ENCODE measurements around the gene C10orf90.

Gene C10orf90

DNA sequence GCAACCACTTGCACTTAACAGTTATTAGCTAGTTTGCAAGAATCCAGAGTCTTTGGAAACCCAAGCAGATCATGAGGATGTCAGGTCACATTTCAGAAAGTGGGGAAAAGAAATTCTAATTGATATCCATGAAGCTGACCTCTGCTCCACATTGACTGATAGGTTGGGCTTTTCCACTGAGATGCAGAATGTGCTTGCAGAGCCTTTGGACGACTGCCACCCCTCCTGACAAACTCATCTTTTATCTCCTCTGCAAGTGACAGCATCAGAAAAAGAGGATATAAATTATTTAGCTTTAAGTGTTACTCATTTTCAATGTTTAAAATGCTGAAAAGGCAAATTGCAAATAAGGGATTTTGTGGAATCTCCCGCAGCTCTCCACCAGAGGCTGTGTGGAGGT lies 75.3 kb downstream of the C10orf90 start:
- in situ Hi-C loops (cut with MboI; ENCODE audit: low pct_unique_long_range_greater_than_20kb, low sequenced_read_pairs), result no loop called here

DNA sequence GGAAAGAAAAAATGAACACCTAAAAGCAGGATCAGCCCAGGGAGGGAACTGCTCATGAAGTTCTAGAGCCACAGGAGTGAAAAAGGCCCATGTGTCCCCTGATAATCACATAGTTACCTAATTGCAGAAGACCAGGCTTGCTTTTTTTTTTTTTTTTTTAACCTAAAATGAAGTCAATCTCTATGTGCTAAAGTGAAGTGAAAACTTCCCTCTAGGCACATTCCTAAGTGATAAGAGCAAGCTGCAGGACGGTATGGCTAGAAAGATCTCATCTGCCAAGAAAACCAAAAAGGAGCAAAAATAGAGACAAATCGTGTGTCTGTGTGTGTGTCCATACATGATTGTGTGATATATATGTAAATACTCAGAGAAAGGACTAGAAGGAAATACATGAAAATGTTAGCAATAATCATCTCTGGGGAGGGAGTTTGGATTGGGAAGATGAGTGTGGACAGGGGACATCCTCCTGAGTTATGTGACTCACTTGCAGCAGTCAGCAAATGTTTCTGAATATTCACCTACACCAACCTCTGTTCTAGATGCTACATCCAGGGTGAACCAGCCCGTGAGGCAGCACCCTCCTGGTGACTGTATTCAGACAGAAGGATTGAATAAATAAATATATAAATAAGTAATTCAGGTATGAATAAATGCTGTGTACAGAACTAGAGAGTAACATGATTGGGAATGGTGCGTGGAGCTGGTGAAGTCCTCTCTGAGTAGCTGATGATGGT lies 76.4 kb downstream of the C10orf90 start:
- DNase-seq, result no peak
- in situ Hi-C loops (cut with MboI; ENCODE audit: low pct_unique_long_range_greater_than_20kb, low sequenced_read_pairs), result no loop called here

More for the DNA sequence above, 75.3 kb downstream of the C10orf90 start:
- DNase-seq, result no peak

DNA sequence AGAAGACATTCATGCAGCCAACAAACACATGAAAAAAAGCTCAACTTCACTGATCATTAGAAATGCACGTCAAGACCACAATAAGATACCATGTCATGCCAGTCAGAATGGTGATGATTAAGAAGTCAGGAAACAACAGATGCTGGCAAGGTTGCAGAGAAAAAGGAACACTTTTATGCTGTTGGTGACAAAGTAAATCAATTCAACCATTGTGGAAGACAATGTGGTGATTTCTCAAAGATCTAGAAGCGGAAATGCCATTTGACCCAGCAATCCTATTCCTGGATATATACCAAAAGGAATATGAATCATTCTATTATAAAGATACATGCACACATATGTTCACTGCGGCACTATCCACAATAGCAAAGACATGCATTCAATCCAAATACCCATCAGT lies 77.6 kb downstream of the C10orf90 start:
- no peak for DNase-seq
- in situ Hi-C loops (cut with MboI; ENCODE audit: low pct_unique_long_range_greater_than_20kb, low sequenced_read_pairs), result no loop called here

DNA sequence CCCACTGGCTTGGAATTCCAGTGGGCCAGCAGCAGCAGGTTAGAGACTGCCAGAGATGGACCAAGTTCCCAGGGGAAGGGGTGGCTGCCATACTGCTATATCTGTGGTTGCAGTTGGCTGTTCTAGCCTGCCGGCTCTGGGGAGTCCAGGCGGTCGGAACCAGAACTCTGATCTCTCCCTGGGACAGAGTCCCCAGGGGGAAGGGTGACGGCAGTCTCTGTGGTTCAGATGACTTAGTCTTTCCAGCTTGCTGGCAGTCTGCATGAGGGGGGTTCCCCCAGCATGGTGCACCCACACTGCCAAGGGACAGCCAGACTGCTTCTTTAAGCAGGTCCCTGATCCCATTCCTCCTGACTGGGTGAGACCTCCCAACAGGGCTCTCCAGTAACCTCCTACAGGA lies 82.5 kb downstream of the C10orf90 start:
- in situ Hi-C loops (cut with MboI; ENCODE audit: low pct_unique_long_range_greater_than_20kb, low sequenced_read_pairs), result no loop called here
- no peak for DNase-seq

DNA sequence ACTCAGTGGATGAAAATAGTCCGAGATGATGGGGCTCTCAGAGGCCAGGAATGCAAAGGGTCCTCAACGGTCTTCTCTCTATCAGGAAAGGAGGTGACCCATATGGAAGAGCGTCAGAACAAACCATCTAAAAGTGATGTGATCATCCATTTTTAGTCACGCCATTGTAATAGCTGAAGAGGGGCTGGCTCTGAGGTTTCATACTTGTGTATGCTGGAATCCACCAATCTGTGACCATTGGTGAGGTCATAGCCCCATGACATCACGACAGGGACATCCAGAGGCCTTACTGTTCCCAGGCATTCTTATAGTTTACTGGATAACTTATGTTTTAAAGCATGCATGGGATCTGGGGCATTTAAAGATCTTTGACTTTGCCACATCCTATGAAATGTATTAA lies 83.6 kb downstream of the C10orf90 start:
- in situ Hi-C loops (cut with MboI; ENCODE audit: low pct_unique_long_range_greater_than_20kb, low sequenced_read_pairs), result no loop called here
- no peak for DNase-seq

DNA sequence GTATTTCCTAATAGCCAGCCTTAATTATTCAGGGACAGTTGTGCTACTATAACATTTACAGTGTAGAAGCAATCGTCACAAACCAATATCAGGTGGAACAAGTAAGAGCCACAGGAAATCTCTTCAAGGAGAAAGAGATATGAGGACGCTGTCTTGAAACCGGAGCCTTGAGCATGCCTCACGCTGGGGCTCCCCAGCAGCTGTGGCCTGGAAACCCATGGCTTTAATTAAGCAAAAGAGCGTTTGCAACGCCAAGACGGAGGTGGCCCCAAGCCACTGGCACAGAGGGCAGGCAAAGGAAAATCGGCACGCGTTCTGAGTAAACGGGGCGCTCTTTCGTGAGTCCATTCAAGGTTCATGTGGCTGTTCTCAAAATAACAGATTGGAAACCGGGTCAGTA lies 84.4 kb downstream of the C10orf90 start:
- DNase-seq, result no peak
- in situ Hi-C loops (cut with MboI; ENCODE audit: low pct_unique_long_range_greater_than_20kb, low sequenced_read_pairs), result no loop called here

DNA sequence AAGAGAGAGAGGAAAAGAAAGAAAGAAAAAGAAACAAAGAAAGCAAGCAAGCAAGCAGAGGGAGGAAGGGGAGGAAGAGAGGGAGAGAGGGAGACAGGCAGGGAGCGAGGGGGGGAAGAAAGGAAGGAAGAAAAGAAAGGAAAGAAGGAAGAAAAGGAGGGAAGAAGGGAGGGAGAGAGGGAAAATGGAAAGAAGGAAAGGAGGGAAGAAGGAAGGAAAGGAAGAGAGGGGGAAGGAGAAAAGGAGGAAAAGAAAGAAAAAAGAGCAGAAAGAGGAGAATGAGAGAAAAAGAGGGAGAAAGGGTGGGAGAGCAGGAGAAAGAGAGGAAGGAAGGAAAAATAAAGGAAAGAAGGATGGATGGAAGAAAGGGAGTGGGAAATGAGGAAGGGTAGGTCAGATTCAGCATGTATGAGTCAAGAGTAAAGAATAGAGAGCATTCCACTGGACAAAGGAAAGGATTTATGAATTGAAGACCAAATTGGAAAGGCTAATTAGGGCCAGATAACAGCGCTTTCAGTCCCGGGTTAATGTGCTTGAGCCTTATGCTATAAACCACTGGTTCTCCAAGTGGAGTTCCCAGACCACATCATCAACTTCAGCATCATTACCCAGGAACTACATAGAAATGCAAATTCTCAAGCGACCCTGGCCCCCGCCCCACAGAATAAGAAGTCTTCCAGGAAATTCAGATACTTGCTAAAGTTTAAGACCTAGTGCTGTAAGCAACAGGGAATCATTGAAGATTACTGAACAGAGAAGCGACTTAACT lies 85.1 kb downstream of the C10orf90 start:
- in situ Hi-C loops (cut with MboI; ENCODE audit: low pct_unique_long_range_greater_than_20kb, low sequenced_read_pairs), result no loop called here
- no peak for DNase-seq

DNA sequence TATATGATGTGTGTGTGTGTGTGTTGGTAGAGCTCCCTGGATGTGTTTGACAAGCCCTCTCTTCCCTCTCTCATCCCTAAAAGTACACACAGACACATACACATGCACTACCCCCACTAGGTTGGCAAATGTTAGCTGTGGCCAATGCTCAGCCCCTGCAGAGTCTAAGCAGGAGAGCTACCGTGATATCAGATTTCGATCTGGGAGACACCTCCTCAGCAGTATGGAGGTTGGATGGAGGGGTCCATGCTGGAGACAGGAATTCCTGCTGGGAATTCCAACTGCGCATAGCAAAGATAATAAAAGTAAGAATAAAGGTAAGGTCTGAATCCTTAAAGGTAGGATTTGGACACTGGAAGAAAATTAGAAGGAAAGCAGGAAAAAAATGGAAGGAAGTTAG lies 85.7 kb downstream of the C10orf90 start:
- in situ Hi-C loops (cut with MboI; ENCODE audit: low pct_unique_long_range_greater_than_20kb, low sequenced_read_pairs), result no loop called here
- DNase-seq, result no peak

DNA sequence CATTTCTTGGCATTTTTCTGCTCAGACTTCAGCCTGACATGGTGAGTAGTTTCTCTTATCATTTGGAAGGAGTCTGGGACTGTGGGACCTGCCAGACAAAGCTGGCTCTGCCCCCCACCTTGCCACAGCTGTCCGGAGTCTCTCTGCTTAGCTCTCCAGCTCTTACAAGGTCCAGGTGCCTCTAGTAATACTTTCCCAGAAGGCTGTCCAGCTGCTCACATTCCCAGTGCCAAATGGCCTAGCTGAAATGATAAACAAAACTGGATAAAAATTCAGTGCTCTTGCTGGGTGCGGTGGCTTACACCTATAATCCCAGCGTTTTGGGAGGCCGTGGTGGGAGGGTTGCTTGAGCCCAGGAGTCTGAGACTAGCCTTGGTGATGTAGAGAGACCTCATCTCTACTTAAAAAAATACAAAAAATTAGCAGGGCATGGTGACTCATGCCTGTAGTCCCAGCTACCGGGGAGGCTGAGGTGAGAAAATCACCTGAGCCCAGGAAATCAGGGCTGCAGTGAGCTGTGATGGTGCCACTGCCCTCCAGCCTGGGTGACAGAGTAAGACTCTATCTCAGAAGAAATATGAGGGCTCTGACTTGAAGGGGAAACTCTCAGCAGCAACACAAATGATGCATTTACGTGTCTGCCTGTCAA lies 86.8 kb downstream of the C10orf90 start:
- no peak for DNase-seq
- in situ Hi-C loops (cut with MboI; ENCODE audit: low pct_unique_long_range_greater_than_20kb, low sequenced_read_pairs), result no loop called here

DNA sequence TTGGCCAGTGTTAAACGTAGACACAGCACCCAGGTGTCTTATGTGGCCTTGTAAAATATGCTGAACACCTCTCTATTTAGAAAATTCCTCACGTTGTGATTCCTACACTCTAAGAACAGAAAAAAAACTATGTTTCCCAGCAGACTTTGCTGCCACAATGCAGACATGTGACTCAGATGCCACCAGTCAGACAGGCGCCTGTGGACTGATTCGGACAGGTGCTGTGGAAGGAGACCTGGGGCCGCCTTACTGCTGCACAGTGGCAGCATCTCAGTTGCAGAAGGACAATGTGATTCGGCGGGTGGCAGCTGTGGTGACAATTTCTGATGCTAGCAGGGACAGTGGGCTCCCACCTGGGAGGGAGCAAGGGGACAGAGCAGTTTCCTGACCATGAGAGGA lies 88.8 kb downstream of the C10orf90 start:
- no peak for DNase-seq
- in situ Hi-C loops (cut with MboI; ENCODE audit: low pct_unique_long_range_greater_than_20kb, low sequenced_read_pairs), result no loop called here

DNA sequence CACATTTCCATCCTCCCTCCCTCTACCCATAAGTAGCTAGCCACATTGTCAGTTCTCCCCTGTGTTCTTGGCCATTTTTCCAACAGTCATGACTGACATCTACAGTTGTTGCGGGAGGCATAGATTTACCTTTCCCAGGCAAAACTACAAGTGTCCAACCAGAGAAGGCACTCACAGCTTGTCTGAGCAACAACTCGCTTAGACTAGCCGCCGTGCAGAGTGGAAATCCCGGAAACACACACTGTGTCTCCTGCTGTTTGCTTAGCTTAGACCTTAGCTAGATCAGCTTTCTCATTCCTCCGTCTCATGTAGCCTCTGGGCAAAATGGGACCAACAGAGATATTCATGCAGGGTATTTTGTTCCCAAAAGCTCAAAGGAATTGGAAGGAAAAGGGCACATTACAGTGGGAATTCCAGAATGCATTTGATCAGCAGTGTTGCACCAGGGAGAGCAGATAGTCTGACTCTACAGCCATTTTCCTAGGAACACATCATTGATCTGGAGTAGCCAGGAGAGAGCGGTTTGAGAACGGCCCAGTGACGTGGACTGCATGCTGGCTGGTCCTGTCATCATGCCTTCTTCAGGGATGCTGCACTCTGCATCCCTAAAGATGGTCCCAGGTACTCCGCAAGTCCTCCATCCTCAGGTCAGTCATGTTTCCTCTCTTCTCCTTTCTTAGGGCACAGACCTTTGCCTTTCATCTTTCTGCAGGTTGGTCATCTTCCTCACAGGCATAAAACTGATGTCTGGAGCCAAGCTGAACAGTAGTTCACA lies 89.4 kb downstream of the C10orf90 start:
- DNase-seq, result no peak
- in situ Hi-C loops (cut with MboI; ENCODE audit: low pct_unique_long_range_greater_than_20kb, low sequenced_read_pairs), result no loop called here

DNA sequence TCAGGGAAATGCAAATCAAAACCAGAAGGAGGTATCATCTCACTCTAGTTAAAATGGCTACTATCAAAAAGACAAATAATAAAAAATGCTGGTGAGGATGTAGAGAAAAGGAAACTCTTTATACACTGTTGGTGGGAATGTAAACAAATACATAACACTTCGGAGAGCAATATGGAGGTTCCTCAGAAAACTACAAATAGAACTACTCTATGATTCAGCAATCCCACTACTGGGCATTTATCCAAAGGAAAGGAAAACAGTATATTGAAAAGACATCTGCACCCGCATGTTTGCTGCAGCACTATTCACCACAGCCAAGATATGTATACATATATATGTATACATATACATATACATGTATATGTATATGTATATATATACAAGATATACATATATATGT lies 94.2 kb downstream of the C10orf90 start:
- DNase-seq, result no peak

DNA sequence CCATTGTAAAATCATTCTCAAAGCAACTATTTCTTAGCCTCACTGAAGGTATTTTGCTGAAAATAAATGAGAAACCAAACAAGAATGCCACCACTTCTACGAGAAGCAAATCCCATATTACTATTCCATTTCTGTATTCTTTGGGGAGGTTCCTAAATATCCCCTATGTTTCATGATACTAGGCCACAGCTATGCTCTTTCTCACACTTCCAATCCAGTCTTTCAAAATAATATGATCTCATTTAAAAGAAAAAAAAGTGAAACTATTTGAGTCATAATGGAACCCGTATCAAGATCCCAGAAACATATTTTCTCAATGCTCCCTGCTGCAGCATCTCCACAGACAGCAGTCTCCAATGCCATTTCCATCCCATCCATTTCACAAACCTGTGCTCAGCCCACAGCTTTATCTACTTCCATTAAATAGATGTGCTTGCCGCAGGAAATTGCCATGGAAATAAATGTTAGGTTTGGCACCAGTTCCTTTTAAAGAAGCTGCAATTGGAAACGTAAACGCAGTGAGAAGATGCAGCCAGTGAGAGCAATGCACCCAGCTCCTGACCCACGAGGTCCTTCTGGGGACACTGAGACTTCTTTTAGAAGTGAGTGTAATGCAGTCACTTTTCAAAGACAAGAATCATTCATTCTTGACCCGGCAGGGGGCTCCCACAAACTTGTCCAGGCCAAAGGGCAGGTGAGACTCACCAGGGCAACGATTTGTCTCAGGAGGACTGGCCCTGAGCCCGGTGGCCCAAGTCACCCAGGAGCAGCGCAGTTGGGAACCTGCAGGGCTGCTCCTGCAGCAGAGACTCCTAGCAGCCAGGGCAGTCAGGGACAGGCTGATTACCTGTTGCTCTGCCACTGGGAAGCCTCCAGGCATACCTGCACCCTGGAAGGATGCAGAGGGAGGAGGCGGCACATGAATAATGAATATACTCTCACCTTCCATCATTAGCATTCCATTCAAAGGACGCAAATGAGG lies 99.6 kb downstream of the C10orf90 start:
- no peak for DNase-seq
- in situ Hi-C loops (cut with MboI; ENCODE audit: low pct_unique_long_range_greater_than_20kb, low sequenced_read_pairs), result no loop called here

More for the DNA sequence above, 94.2 kb downstream of the C10orf90 start:
- in situ Hi-C loops (cut with MboI; ENCODE audit: low pct_unique_long_range_greater_than_20kb, low sequenced_read_pairs), result no loop called here

DNA sequence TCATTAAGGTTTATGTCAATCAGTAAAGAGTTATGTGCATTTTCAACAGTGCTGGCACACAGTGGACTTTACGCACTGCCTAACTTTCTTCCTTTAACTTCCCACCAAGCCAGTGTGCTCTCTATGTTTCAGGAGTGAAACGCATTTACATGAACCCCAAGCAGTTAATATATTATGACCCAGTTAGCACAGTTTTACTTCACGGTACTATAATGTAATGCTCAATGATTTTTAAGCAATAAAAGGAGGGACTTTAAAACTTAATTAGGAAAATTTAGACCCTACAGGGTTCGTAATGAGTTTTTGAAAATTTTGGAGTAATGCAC lies 100.3 kb downstream of the C10orf90 start:
- in situ Hi-C loops (cut with MboI; ENCODE audit: low pct_unique_long_range_greater_than_20kb, low sequenced_read_pairs), result no loop called here
- DNase-seq, result no peak

DNA sequence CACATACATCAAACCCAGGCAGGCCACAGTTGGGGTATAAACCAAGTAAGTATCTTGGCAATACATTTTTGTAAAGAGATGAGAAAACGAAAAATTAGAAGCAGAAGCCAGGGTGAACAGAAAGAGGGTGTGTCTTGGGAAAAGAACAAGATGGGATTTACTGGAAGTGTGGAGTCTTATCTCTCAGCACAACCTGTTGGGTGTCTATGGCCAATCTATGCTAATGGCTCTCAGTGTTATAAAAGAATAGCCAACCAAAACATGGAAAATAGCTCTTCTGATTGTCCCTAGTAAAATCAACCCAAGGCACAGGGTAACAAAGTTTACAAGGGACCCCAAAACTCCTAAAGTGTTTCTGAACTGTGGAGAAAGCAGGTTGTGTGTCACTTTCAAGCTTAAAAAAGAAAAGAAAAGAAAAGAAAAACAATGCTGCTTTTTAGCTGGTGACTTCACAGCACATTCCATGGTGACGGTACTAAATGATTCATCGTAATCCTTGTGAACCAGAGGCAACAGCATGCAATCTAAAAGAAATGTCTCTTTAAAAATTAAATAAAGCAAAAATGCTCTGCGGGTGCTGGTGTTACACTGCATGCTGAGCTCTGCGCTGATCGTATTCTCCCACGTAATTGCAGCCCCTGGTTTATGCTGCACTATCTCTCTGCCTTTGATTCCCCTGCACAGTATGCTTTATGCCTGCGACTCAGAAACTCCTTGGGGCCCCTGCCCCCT lies 100.8 kb downstream of the C10orf90 start:
- DNase-seq, result no peak
- in situ Hi-C loops (cut with MboI; ENCODE audit: low pct_unique_long_range_greater_than_20kb, low sequenced_read_pairs), result no loop called here

DNA sequence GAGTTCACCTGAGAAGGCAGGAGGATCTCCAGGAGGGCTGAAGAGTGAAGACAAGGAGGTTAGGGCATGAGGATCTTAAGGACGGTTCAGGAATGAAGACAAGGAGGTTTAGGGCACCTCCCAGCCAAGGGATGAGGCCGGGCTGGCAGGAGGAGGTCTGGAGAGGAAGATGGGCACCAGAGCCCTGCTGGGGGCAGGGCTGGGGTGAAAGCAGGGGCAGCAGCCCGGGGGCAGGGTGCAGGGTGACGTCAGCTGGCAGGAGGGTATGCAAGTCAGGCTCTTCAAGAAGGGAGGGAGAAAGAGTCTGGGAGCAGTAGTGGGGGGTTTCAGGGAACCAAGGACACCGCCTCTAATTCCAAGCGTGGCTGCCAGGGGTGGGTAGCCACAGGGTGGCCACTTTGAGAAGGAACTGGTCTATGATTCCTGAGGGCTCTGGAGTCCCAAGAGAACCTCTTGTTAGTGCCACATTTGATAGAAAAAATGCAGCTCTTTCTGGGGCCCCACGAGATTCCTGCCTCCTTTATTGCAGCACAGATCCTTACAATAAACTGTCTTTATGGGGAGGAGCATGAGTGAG lies 101.6 kb downstream of the C10orf90 start:
- DNase-seq, result no peak
- in situ Hi-C loops (cut with MboI; ENCODE audit: low pct_unique_long_range_greater_than_20kb, low sequenced_read_pairs), result no loop called here

DNA sequence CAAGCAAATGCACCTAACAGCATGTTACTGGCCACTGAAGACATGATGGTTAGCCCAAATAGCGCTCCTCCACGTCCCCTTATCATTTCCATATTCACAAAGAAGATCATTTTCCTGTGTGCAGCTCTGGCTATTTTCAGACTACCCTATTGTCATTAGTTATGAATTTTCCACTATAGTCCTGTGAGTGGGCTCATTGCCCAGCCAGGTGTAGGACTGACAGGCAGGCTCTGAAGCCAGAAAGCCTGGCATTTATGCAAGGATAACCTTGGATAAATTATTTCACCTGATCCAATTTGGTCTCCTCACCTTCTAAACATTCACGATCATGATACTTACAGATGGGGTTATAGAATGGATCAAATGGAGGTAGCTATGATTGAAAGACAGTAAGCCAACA lies 104.6 kb downstream of the C10orf90 start:
- DNase-seq, result no peak
- in situ Hi-C loops (cut with MboI; ENCODE audit: low pct_unique_long_range_greater_than_20kb, low sequenced_read_pairs), result no loop called here

DNA sequence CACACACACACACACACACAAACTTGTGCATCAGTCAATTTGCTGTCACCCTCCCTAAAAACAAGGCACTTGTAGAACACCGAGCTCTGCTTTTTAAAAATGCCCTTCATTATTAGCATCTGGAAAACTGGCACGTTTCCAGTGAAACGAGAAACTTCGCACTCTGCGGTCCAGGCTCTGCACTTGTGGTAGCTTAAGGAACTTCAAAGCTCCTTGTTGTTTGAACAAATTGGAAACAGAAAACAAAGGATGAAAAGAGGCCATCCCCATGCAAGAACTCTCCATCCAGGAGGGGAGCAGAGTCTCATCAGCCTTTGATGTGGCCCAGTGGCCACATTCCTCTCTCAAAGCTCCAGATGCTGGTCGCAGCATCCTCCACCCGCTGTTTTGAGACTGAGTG lies 105.1 kb downstream of the C10orf90 start:
- peak; percentile 29 for DNase-seq
- in situ Hi-C loops (cut with MboI; ENCODE audit: low pct_unique_long_range_greater_than_20kb, low sequenced_read_pairs), result no loop called here
